D341Med (cell line): ENCODE data around the gene MMP20.

Experiments
- DNase-seq: peaks from one replicate; pipeline ENCODE4 v3.0.0; 2012; ENCODE audit warnings: low spot score

The MMP20 gene

DNA sequence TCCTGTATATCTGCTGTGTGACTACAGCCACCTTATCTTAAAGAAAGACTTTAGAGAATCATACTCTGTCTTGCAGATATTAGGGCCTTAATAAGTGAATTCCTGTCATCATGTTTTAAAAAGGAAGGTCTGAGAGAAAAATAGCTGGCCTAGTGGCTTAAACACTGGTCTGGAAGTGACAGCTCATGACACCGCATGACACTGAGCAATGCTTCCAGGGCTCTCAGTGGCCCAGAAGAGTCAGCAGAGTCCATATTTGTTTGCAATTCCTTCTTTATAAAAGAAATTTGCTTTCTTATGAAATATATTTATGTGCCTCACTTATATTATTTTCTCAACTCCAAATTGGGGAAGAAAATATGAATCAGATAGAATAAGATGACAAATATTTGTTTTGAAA, 33.0 kb downstream of the MMP20 start:
- no peak for DNase-seq

DNA sequence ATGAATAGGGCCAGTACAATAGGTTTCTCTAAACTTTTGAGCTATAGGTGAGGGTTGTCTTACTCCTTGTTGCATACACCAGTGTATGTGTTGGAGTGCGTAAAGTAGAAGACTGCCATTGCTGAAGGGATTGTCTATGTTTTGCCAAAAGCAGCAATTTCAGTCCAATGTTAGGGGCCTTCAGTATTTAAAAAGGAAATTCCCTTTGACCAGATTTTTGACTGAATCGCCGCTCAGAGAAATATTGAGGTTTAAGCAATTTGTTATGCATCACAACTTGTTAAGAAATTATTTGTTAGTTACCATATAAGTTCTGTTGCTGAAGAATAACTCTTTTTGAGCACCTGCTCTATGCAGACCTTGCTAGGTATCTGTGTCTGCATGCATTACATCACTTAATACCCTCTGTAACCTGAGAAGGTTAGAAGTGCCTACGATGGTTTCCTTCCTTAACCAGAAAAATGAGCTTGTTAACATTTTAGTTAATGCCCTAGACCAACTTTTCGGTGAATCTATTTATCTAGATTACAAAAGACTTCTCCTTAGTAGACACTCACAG, 33.9 kb downstream of the MMP20 start:
- no peak for DNase-seq

DNA sequence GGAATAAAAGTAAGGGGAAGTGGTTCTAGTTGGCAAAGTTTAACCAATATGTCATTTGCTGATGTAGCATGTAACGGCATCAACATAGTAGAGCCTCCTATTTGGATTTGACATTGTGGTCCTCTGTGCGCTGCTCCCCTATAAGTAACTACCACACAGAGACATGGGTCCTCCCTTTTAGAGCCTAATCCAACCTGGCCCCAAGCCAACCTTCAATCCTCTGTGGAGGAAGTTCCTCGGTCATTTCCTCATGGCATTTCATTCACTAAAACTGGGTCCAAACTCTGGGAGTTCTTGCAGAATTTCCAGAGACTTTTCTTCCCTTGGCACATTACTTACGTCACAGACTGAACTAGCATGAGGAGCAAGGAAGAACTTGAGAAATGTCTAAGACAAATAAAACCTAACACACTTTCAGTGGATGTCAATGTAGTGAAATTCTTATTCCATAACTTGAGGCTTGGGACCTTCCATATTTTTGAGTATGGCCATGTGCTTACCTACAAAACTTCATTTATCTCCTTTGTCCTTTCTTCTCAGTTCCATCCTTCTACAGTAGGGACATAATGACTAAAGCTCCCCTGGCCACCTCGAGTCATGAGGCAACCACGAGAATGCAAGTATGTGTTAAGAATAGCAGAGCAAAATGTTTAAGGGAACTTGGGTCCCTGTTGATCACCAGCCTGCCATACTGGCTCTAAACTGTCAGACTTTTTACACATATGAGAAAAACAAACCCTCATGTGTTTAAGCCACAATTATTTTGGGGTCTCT, 34.7 kb downstream of the MMP20 start:
- DNase-seq = no peak

DNA sequence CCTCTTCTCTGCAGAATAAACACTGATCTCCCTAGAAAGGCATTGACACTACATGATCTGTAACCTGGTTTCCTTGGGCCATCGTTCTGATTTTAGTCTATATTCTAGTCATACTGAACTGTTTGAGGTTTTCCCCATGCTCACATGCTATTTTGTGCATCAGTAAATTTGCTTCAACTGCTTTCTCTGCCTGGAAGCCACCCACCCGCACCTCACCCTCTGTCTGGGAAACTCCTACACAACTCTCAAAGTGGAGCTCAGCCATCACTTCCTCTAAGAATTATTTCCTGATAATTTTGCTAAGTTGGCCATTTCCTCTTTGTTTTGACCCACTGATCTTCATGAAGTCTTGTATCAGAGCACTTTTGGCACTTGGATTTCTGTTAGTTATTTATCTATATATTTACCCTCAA, 36.1 kb downstream of the MMP20 start:
- no peak for DNase-seq

DNA sequence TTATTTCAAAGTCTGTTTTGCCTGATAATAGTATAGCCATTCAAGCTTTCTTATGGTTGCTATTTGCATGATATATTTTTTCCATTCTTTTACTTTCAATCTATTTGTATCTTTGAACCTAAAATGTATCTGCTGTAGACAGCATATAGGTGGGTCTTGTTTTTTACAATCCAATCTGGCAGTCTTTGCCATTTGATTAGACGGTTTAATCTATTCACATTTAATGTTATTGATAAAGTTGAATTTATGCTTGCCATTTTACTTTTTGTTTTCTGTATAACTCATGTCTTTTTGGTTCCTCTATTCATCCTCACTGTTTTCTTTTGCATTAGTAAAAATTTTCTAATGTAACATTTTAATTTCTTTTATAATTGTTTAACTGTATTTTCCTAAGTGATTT, 37.4 kb downstream of the MMP20 start:
- no peak for DNase-seq

DNA sequence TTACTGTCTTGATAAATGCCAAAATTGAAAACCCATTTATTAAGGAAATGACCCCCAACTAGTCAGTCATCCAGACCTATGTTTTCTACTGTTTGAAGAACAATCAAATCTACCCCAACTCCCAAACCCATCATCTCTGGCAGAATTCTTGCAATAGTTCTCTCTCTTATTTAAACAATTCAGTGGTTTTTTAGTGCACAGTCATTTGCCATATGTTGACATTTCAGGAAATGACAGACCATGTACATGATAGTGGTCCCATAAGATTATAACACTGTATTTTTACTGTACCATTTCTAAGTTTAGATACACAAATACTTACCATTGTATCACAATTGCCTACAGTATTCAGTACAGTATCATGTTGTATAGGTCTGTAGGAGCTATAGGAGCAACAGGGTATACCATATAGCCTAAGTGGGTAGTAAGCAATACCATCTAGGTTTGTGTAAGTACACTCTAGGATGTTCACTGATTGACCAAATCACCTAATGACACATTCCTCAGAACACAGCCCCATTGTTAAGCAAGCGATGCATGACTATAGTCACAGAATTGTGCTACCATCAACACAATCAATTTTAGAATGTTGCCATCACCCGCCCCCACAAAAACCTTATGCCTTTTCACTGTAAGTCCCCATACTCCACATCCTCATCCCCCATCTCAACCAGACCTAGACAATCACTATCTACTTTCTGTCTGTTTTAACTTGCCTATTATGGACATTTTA, 41.8 kb downstream of the MMP20 start:
- DNase-seq = no peak

DNA sequence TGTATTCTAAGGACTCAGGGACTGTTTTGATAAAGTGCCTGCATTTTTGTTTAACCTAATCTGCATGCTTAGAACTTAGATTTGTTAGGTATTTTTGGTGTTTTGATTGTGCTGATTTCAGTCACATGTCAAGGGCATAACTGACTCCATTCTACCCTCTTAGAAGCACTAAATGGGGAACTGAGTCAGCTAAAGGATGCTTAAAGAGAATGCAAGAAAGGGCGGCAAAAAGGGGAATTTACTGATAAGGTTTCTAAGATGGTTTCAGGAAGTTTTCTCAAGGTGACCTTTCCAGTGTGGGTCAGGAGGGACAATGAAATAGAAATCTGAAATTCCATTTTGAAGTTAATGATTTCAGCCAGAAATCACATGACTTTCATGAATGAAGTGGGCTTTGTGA, 43.0 kb downstream of the MMP20 start:
- no peak for DNase-seq

DNA sequence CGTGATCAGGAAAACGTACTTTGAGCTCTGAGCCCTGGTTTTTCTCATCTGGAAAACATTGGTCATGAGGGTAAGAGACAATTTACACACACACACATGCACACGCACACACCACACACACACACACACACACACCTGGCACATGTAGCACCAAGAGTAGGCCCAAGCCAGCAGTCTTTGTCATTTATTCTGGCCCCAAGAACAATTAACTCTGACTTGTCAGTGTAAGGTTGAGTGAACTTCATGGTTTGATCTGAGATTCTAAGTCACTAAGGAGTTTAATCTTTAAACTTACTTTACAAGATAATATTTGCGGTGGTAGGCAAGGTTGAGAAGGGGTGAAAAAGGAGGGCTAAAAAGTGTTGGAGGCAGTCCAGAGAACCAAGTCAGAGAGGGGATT, 44.1 kb downstream of the MMP20 start:
- no peak for DNase-seq

DNA sequence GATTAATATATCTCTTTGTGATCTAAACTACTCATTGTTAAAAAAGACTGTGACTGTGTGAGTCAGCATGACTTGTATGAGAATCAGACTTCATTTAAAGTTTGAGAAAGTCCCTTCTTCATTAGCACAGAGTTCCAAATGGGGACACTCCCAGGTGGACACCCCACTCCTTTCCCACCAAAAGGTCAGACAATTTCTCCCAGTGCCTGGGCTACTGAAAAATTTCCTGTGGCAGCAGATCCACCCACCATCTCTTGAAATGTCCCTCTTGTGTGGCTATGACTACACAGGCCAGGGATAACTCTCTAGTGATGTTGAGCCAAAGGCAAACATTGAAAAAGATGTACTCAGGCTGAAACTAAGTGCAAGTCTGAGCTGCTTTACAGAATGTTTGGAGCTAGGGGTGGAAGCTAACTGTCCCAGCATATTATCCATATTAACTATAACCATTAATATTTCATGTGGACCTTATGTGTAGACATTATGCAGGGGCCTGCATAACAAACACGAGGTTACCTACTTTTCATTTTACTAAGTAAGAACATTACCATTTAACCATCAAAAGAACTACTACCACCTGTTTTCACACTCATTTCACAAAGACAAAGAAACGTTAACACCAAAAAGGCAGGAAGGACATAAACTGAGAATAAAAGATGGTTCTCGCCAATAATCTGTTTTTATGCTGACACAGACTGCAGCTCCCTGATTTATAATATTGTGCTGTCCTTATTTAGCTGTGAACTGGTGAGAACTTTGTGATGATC, 44.8 kb downstream of the MMP20 start:
- no peak for DNase-seq

DNA sequence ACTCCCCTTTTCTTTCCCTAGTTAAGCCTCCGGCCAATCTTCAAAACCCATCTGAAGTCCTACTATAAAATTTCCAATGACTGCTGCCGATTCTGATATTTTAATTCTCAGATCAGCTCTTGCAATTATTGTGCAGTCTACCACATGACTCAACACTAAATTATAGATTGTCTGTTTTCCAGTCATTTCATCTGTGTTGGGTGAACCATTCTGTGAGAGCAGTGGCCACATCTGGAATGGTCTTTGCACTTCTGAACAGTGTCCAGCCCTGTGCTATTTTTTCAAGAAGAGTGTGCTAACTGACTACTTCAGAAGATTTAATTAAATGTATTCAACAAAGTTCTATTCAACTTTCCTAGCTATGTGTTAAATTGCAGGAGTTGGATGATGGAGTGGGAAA, 47.4 kb downstream of the MMP20 start:
- no peak for DNase-seq

DNA sequence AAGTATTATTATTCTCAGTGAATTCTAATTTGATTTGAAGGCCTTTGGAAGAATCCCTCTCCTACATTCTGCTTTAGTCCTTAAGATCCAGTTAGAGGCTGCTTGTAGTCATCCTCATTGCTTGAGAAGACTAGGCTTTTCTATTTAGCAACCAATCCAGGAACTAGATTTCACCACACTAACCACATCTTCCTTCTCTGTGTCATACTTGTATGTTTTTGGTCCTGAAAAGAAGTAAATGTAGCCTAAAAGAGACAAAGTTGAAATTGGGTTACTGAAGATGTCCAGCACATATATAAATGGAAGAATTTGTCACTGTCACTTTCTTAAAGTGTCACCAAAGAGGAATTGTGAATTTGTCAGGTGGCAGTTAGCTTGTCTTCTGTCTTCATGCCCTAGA, 48.0 kb downstream of the MMP20 start:
- DNase-seq = no peak

DNA sequence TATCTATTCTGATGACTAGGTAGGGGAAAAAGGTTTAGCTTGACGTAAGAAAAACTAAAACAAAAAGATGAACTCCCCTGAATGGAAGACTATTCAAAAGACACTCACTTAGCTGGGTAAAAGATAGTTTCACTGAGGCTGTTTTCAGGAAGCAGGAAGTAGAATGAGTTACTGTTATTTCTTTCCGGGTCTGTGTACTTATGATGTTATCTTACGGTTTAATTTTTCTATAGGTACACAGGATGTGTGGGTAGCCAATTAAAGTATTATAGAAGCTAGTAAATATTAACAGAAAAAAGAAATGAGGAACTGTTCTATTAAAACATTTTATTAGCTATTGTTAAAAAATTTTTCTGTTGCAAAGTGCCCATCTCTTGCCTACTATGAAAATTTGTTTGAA, 48.8 kb downstream of the MMP20 start:
- DNase-seq = no peak

DNA sequence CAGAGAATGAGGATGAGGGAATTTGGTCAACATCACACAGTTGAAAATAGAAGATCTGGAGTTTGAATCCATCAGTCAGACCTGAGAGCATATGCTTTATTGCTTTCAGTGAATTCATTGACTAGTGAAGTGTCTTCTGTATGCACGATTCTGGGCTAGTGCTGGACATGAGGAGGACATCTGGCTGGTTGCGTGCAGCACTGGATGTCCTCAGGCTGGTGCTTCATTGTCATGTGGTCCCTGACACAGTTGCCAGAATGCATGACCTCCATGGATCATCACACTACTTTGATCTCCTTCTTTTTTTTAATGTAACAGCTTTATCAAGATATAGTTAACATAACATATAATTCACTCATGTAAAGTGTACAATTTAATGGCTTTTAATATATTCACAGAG, 50.1 kb downstream of the MMP20 start:
- DNase-seq = no peak

DNA sequence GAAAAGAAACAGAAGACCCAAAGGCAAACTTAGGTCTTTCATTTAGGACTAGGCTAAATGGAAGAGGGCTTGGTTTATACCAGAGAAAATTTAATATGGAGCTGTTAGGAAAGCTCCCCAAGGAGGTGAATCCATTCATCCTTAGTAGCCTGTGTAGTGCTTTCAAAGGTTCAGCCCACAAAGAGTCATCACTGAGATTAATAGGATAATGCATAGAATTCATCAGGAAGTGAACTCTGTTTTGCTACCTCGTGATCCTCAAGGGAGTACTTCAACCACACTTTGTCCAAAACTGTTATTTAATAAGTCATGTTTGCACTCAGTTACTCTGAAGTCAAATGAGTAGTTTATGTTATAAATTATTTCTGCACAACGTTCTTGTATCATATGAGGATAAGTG, 51.3 kb downstream of the MMP20 start:
- DNase-seq = no peak

DNA sequence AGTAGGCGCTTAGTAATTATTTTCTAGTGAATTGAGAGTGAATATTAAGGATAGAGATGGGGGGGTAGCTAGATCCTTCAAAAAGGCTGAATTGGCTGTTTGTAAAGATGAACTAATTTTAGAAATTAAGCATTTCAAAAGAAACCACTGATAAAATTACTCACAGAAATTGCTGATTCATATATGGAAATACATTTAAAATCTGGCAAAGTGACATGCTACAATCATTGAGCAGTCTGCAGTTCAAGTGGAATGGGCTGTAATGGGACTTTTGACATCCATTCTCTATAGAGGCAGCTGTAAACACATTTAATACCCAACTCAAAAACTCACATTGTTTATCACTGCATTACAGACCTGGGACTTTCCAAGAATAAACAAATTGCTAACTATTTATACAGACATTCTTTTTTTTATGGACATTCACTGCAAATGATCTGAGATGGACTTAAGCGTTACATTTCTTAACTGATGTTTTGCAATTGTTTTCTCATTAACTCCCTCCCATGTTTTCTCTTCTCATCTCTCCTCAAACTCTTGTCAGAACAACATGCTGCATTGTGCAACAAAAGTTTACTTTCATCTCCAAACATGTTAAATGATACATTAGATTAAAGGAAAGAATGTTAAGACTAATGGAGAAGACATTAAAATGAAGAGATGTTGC, 52.4 kb downstream of the MMP20 start:
- no peak for DNase-seq

DNA sequence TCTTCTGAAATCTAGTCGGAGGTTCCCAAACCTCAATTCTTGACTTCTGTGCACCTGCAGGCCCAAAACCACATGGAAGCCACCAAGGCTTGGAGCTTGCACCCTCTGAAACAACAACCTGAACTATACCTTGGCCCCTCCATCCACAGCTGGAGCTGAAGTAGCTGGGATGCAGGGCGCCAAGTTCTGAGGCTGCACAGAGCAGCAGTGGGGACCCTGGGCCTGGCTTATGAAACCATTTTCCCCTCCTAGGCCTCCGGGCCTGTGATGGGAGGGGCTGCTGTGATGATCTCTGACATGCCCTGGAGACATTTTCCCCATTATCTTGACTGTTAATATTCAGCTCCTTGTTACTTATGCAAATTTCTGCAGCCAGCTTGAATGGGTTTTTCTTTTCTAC, 56.3 kb downstream of the MMP20 start:
- no peak for DNase-seq

DNA sequence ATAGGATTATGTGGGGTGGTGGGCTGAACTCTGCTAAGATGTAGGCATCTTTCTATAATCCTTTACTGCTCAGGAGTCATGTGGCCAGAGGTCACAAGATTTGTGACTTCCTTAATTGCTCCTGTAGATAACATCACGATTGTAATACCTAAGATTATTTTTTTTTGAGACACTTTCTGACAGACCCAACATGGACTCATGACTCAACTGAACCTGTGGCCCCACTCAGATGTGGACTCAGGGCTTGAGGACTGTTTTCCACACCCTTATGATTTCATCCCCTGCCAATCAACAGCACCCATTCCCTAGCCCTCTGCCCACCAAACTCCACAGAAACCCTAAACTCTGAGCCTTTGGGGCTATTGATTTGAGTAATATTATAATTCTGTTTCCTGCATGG, 59.0 kb downstream of the MMP20 start:
- DNase-seq = no peak

DNA sequence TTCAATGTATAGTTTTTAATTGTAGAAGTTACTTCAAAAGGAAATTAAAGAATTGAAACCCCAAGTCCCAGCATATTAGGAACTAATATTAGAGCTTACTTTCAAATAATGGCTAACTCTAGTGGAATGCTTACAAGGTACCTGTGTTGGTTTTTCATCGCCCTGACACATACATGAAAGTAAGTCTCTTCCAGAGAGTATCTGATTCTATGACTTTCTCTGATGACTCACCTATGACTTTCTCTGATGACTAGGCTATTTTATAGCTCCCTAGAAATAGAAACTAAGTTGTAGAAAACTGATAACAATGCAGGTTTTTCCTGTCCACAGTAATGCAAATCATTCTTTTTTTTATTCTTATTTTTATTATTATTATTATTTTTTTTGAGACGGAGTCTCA, 61.0 kb downstream of the MMP20 start:
- DNase-seq = no peak

DNA sequence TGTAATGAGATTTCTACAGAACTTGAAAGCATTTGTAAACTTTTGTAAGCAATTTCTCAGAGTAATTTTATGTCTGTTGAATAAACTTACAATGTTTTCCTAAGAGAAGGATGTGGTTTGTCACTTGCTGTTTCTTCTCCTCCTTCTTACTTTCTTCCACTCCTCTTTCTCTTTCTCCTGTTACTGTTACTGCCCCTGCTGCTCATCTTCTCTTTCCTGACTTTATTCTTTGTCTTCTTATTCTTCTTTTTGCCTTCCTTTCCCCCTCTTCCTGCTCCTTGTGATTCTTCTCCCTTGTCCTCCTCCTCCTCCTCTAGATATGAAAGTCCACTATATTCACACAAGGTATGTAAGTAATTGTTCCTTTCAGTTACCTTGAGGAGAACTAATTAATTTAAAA, 63.5 kb downstream of the MMP20 start:
- no peak for DNase-seq

DNA sequence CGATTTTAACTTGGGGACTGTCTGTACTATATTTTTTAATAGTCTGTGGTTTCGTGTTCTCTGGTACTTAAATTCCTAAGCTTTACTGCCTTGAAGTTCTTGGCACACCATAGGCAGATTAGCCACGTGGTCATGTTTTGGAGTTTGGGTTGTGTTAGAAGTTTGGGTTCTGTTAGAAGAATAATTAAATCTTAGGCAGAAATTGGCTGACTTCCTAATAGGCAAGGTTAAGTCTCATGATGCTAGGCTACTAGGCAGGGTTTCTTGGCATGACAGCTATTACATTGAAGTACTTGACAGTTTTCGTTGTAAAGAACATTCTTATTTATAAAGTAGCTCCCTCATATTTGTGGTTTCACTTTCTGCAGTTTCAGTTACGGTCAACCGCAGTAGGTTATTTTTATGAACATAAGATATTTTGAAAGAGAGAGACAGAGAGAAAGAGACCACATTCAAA, 64.5 kb downstream of the MMP20 start:
- no peak for DNase-seq

DNA sequence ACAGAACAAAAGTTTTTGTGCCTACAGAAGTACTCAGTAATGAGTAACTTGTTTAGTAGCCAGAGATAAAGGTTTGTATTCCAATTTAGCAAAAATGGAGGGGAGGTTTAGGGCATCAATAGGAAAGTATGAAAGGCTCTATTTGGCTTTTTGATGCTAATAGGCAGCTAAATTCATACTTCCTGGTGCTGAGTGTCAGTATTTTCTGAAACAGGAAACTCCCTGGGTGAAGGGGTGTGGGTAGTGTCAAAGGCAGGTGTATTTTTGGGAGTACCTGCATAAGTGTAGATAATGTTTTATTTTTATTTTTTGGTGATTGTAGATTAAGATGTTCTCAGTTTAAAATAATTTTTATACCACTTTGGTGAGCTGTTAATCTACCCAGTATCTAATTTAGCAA, 65.3 kb downstream of the MMP20 start:
- DNase-seq = no peak

DNA sequence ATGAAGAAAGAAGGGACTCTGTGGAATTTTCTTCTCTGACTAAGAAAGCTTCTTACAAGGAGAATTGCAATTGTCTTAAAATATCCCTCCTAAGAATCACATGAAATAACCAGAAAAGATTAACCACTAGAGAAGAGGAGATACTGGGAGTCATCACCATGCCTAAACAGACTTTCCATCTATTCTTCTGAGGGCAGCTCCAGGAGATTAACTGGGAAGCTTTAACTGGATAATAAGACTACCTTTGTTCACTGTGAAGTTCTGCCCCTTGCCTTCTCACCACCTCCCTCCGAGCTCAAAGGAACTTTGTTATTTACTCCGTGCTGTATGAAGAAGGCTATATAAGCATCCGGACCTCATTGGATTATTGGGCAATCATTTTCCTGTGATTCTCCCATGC, 70.0 kb downstream of the MMP20 start:
- no peak for DNase-seq
